Neural cell (in vitro differentiated cells): ENCODE data around the gene ALPI. TPM values are rescaled to one million over a fixed set of nuclear protein-coding genes. Genes with fewer than 3 reads are reported as not detected.

Experiments
- H2AFZ ChIP-seq: fragments of 200-600, 300-800 bp; sonication (generic), shearing (Covaris generic); 2 replicates; pipeline ENCODE4 v1.6.0; 2014; ENCODE audit warnings: low read depth, mild to moderate bottlenecking, antibody characterized with exemption, low read length, moderate library complexity
- H3F3A ChIP-seq: fragments of 200-600 bp; shearing (Covaris generic); 2 replicates; pipeline ENCODE4 v1.6.1; 2016; ENCODE audit warnings: mild to moderate bottlenecking, moderate library complexity, mixed read lengths, antibody characterized with exemption, low read length; ENCODE audit not compliant: insufficient read depth, poor library complexity, severe bottlenecking
- H3K27ac ChIP-seq: fragments of 200-600, 300-800 bp; sonication (generic), shearing (Covaris generic); 2 replicates; pipeline ENCODE4 v1.5.1; 2014; ENCODE audit warnings: mild to moderate bottlenecking, low read length, moderate library complexity
- H3K27me3 ChIP-seq: fragments of 300-800, 200-600 bp; sonication (generic), shearing (Covaris generic); 2 replicates; pipeline ENCODE4 v1.6.0; 2014; ENCODE audit warnings: mild to moderate bottlenecking, low read depth, low read length, moderate library complexity; ENCODE audit not compliant: insufficient read depth
- H3K36me3 ChIP-seq: fragments of 300-800, 200-600 bp; sonication (generic), shearing (Covaris generic); 2 replicates; pipeline ENCODE4 v1.5.1; 2014; ENCODE audit warnings: mild to moderate bottlenecking, antibody characterized with exemption, low read length, moderate library complexity; ENCODE audit not compliant: insufficient read depth
- H3K4me2 ChIP-seq: fragments of 300-800, 200-600 bp; sonication (generic), shearing (Covaris generic); 2 replicates; pipeline ENCODE4 v1.6.0; 2014; ENCODE audit warnings: mild to moderate bottlenecking, low read length
- H3K4me3 ChIP-seq: fragments of 300-800, 200-600 bp; sonication (generic), shearing (Covaris generic); 2 replicates; pipeline ENCODE4 v1.5.1; 2014; ENCODE audit warnings: mild to moderate bottlenecking, low read length, moderate library complexity
- H3K79me2 ChIP-seq: fragments of 200-600 bp; shearing (Covaris generic); replicated peaks from 2 replicates; pipeline ENCODE4 v1.6.0; 2014; ENCODE audit warnings: mild to moderate bottlenecking, low read length, moderate library complexity; ENCODE audit not compliant: insufficient read depth
- H3K9ac ChIP-seq: fragments of 300-800, 200-600 bp; sonication (generic), shearing (Covaris generic); 2 replicates; pipeline ENCODE4 v1.6.1; 2016; ENCODE audit warnings: mild to moderate bottlenecking, low read length, mixed read lengths
- H3K9me2 ChIP-seq: fragments of 200-600 bp; shearing (Covaris generic); 2 replicates; pipeline ENCODE4 v1.6.1; 2016; ENCODE audit warnings: mild to moderate bottlenecking, low read length, mixed read lengths; ENCODE audit not compliant: insufficient read depth
- H3K9me3 ChIP-seq: fragments of 200-600, 300-800 bp; sonication (generic), shearing (Covaris generic); 2 replicates; pipeline ENCODE4 v1.6.1; 2016; ENCODE audit warnings: mild to moderate bottlenecking, mixed run types, low read length, moderate library complexity, mixed read lengths
- H4K20me1 ChIP-seq: fragments of 200-600 bp; shearing (Covaris generic); 2 replicates; pipeline ENCODE4 v1.6.1; 2016; ENCODE audit warnings: mild to moderate bottlenecking, mixed run types; ENCODE audit not compliant: insufficient read depth
- CTCF ChIP-seq: fragments of 450-650 bp; IDR thresholded peaks from 2 replicates; pipeline ENCODE4 v1.5.1; 2014; ENCODE audit warnings: antibody characterized with exemption, mild to moderate bottlenecking, moderate library complexity; ENCODE audit not compliant: poor library complexity, severe bottlenecking
- EP300 ChIP-seq: fragments of 450-650 bp; conservative IDR thresholded peaks from 2 replicates; pipeline ENCODE4 v1.6.1; 2014; ENCODE audit warnings: antibody characterized with exemption, mild to moderate bottlenecking, moderate library complexity; ENCODE audit not compliant: poor library complexity, severe bottlenecking
- EZH2 ChIP-seq: fragments of 200-600, 300-800 bp; shearing (Covaris generic), sonication (generic); IDR thresholded peaks from 2 replicates; pipeline ENCODE4 v1.6.1; 2014; ENCODE audit warnings: antibody characterized with exemption, low read length, borderline replicate concordance, mild to moderate bottlenecking; ENCODE audit not compliant: insufficient read depth, poor library complexity, severe bottlenecking
- MXI1 ChIP-seq: fragments of 450-650 bp; conservative IDR thresholded peaks from 2 replicates; pipeline ENCODE4 v1.6.1; 2014; ENCODE audit warnings: antibody characterized with exemption, mild to moderate bottlenecking; ENCODE audit not compliant: poor library complexity, severe bottlenecking
- POLR2AphosphoS5 ChIP-seq: IDR thresholded peaks from 2 replicates; pipeline ENCODE4 v1.6.1; 2012
- RAD21 ChIP-seq: fragments of 450-650 bp; conservative IDR thresholded peaks from 2 replicates; pipeline ENCODE4 v1.6.1; 2014; ENCODE audit warnings: antibody characterized with exemption, mild to moderate bottlenecking, moderate library complexity
- SMC3 ChIP-seq: fragments of 450-650 bp; conservative IDR thresholded peaks from 2 replicates; pipeline ENCODE4 v1.6.1; 2014; ENCODE audit warnings: antibody characterized with exemption, mild to moderate bottlenecking, moderate library complexity; ENCODE audit not compliant: poor library complexity
- TAF1 ChIP-seq: IDR thresholded peaks from 2 replicates; pipeline ENCODE4 v1.6.1; 2012; ENCODE audit warnings: low read depth
- polyA plus RNA-seq: library from polyadenylated mRNA; depleted of rRNA; stranded (reverse); fragments of >200 nt; gene quantifications from 2 replicates; pipeline ENCODE4 v1.2.3, GENCODE V29; 2014
- TF ChIP-seq, protein P1 (sequence below): IDR thresholded peaks from 2 replicates; pipeline ENCODE4 v1.6.1; 2012; ENCODE audit warnings: borderline replicate concordance

ALPI gene
- polyA plus RNA-seq, 1 donor from 2014 or later = not detected

DNA sequence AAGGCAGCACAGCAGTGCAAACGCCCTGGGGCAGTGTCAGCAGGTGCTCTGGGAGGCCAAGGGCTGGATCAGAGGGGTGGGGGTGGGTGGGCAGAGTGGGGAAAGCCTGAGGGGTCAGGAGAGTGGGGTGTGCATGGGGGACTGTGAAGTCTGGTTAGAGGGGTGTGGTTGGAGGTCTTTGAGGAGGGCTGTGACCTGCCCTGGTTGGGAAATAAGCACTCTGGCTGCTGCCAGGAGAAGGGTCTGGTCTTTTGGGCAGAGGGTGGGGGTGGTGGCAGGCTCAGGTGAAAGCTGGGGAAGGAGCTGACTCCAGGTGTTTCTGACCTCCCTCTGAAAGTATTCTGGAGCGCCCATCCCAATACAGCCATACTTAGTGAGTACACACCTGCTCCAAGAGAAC, 4.2 kb downstream of the ALPI start:
- Histone ChIP-seq H4K20me1 (no peaks in the 10 kb centered on the region), H3K4me3 (no peak overlapping the region), H3F3A (no peaks in the 10 kb centered on the region), H3K27me3 (no peaks in the 10 kb centered on the region), H3K27ac (no peak overlapping the region), H3K9ac (no peak overlapping the region), H3K9me3 (no peaks in the 10 kb centered on the region), H3K9me2 (no peaks in the 10 kb centered on the region), H2AFZ (no peak overlapping the region), H3K79me2 (no peaks in the 10 kb centered on the region), H3K4me2 (no peak overlapping the region), H3K36me3 (no peaks in the 10 kb centered on the region)
- TF ChIP-seq EP300 (no peak), CTCF (no peak), TAF1 (no peak), RAD21 (no peak), EZH2 (no peak), POLR2AphosphoS5 (no peak), SMC3 (no peak), MXI1 (no peak)
- TF ChIP-seq, protein P1, sequence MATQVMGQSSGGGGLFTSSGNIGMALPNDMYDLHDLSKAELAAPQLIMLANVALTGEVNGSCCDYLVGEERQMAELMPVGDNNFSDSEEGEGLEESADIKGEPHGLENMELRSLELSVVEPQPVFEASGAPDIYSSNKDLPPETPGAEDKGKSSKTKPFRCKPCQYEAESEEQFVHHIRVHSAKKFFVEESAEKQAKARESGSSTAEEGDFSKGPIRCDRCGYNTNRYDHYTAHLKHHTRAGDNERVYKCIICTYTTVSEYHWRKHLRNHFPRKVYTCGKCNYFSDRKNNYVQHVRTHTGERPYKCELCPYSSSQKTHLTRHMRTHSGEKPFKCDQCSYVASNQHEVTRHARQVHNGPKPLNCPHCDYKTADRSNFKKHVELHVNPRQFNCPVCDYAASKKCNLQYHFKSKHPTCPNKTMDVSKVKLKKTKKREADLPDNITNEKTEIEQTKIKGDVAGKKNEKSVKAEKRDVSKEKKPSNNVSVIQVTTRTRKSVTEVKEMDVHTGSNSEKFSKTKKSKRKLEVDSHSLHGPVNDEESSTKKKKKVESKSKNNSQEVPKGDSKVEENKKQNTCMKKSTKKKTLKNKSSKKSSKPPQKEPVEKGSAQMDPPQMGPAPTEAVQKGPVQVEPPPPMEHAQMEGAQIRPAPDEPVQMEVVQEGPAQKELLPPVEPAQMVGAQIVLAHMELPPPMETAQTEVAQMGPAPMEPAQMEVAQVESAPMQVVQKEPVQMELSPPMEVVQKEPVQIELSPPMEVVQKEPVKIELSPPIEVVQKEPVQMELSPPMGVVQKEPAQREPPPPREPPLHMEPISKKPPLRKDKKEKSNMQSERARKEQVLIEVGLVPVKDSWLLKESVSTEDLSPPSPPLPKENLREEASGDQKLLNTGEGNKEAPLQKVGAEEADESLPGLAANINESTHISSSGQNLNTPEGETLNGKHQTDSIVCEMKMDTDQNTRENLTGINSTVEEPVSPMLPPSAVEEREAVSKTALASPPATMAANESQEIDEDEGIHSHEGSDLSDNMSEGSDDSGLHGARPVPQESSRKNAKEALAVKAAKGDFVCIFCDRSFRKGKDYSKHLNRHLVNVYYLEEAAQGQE = no peak

DNA sequence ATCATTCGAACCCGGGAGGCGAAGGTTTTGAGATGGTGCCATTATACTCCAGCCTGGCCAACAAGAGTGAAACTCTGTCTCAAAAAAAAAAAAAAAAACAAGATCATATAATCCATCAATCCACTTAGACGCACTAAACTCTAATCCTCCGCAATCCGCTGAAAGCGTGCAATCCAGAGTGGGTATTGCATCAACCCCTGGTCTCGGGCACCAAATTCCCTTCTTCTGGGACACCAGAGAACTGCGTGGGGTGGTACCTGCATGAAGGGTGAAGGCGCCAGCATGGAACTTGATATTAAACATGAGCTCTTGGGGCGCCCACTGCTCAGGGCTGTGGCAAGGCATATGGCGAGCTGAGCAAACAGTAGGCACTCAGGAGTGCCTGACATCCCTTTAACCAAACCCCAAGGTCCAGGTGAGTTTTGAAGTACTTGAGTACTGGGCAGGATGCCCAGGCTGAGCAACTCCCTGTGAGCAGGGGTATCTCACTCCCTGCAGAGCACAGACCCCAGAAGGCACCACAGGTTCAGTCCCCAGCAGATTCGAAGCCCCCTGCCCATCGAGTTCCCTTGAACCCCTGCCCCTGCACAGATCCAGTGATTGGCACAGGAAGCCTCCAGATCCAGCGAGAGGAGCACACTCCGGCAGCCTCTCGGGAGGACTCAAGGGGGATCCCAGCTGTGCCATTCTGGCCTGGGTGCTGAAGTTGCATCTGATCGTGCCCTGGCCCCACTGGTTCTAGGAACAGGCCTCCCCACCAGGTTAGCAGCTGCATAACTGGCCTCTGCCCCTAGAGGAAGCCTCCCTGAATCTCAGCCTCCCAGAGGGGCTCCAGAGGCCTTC, 8.0 kb downstream of the ALPI start:
- Histone ChIP-seq H3K9me3 (no peaks in the 10 kb centered on the region), H3K9ac (no peak overlapping the region), H3K4me2 (no peak overlapping the region), H3F3A (no peaks in the 10 kb centered on the region), H2AFZ (no peak overlapping the region), H4K20me1 (no peaks in the 10 kb centered on the region), H3K9me2 (no peaks in the 10 kb centered on the region), H3K4me3 (no peak overlapping the region), H3K27me3 (no peaks in the 10 kb centered on the region), H3K27ac (no peak overlapping the region), H3K79me2 (no peaks in the 10 kb centered on the region), H3K36me3 (no peaks in the 10 kb centered on the region)
- no peak for TF ChIP-seq SMC3
- TF ChIP-seq MXI1 = no peak
- TF ChIP-seq EP300 = no peak
- TF ChIP-seq EZH2 = no peak
- no peak for TF ChIP-seq TAF1
- TF ChIP-seq POLR2AphosphoS5 = no peak
- TF ChIP-seq RAD21 = no peak
- TF ChIP-seq, protein P1 = no peak
- no peak for TF ChIP-seq CTCF
